HuH-7.5 (cell line): ENCODE data around the gene DACH1.

Experiments
- DNase-seq: peaks from one replicate; pipeline ENCODE4 v3.0.0; 2011; ENCODE audit warnings: low spot score

The DACH1 gene

GRCh38 chr13:71583581-71583980, 283.4 kb downstream of the DACH1 start:
- DNase-seq = no peak

- DNase-seq = no peak
Measured at GRCh38 chr13:71580614-71581013, 286.4 kb downstream of the DACH1 start.

- no peak for DNase-seq
Measured at GRCh38 chr13:71578048-71578447, 289.0 kb downstream of the DACH1 start.

- no peak for DNase-seq
Measured at GRCh38 chr13:71577127-71577526, 289.9 kb downstream of the DACH1 start.

- DNase-seq = no peak
Measured at GRCh38 chr13:71576571-71576970, 290.4 kb downstream of the DACH1 start.

GRCh38 chr13:71546881-71547280, 320.1 kb downstream of the DACH1 start:
- no peak for DNase-seq

- no peak for DNase-seq
Measured at GRCh38 chr13:71540098-71540497, 326.9 kb downstream of the DACH1 start.

- no peak for DNase-seq
Measured at GRCh38 chr13:71536201-71536600, 330.8 kb downstream of the DACH1 start.

- no peak for DNase-seq
Measured at GRCh38 chr13:71524613-71525304, 342.2 kb downstream of the DACH1 start.

- no peak for DNase-seq
Measured at GRCh38 chr13:71524245-71524612, 342.8 kb downstream of the DACH1 start.

GRCh38 chr13:71522941-71523526, 344.0 kb downstream of the DACH1 start:
- DNase-seq = no peak

GRCh38 chr13:71517004-71517403, 350.0 kb downstream of the DACH1 start:
- DNase-seq = no peak

GRCh38 chr13:71516521-71516920, 350.5 kb downstream of the DACH1 start:
- no peak for DNase-seq

- no peak for DNase-seq
Measured at GRCh38 chr13:71515744-71516038, 351.3 kb downstream of the DACH1 start.

GRCh38 chr13:71514900-71515743, 351.9 kb downstream of the DACH1 start:
- DNase-seq = no peak

- no peak for DNase-seq
Measured at GRCh38 chr13:71513411-71514033, 353.5 kb downstream of the DACH1 start.

GRCh38 chr13:71503781-71504180, 363.2 kb downstream of the DACH1 start:
- no peak for DNase-seq

GRCh38 chr13:71499944-71500514, 367.0 kb downstream of the DACH1 start:
- DNase-seq = no peak

GRCh38 chr13:71499235-71499634, 367.8 kb downstream of the DACH1 start:
- DNase-seq = no peak

- no peak for DNase-seq
Measured at GRCh38 chr13:71493189-71493588, 373.8 kb downstream of the DACH1 start.

- no peak for DNase-seq
Measured at GRCh38 chr13:71492346-71492871, 374.6 kb downstream of the DACH1 start.

- DNase-seq = no peak
Measured at GRCh38 chr13:71491010-71491409, 376.0 kb downstream of the DACH1 start.
